GM18868 (cell line): ENCODE data around the gene DDX1.

Source experiments
- ATAC-seq: cut with Tn5 transposase; IDR thresholded peaks from one replicate; pipeline ENCODE4 v1.9.1; 2021; ENCODE audit warnings: mild to moderate bottlenecking, moderate library complexity; ENCODE audit not compliant: unreplicated experiment

Gene DDX1

GRCh38 chr2:15626967-15627366 is 35.3 kb downstream of the DDX1 start:
- ATAC-seq: no peak

GRCh38 chr2:15627817-15628684 is 36.4 kb downstream of the DDX1 start:
- no peak for ATAC-seq

- ATAC-seq: no peak
These were observed 37.5 kb downstream of the DDX1 start for GRCh38 chr2:15628899-15629855.

GRCh38 chr2:15630121-15630977 is 38.7 kb downstream of the DDX1 start:
- ATAC-seq: no peak

- no peak for ATAC-seq
These were observed 39.5 kb downstream of the DDX1 start for GRCh38 chr2:15630978-15631719.

- no peak for ATAC-seq
These were observed 40.2 kb downstream of the DDX1 start for GRCh38 chr2:15631883-15632282.

GRCh38 chr2:15633043-15633970 is 41.6 kb downstream of the DDX1 start:
- ATAC-seq: no peak

GRCh38 chr2:15633971-15634346 is 42.3 kb downstream of the DDX1 start:
- no peak for ATAC-seq

GRCh38 chr2:15634846-15635490 is 43.3 kb downstream of the DDX1 start:
- ATAC-seq: no peak

- ATAC-seq: peak; percentile 90
These were observed 45.5 kb downstream of the DDX1 start for GRCh38 chr2:15636972-15637785.

- no peak for ATAC-seq
These were observed 47.1 kb downstream of the DDX1 start for GRCh38 chr2:15638720-15639119.

GRCh38 chr2:15639323-15640251 is 47.9 kb downstream of the DDX1 start:
- no peak for ATAC-seq

- ATAC-seq: no peak
These were observed 48.6 kb downstream of the DDX1 start for GRCh38 chr2:15640261-15640711.

- ATAC-seq: no peak
These were observed 49.1 kb downstream of the DDX1 start for GRCh38 chr2:15640784-15641183.

GRCh38 chr2:15641530-15641982 is 49.9 kb downstream of the DDX1 start:
- ATAC-seq: no peak

- no peak for ATAC-seq
These were observed 50.5 kb downstream of the DDX1 start for GRCh38 chr2:15642011-15642814.
